GM13977 (cell line): ENCODE results near the gene HBD.

Source experiments
- DNase-seq: peaks from one replicate; pipeline ENCODE4 v3.0.0; 2012; ENCODE audit warnings: low spot score
- in situ Hi-C: fragments of 300-500 bp; cut with MboI; formaldehyde crosslinking; loops from one replicate; pipeline ENCODE4 v1.12.0; 2022; ENCODE audit warnings: low sequenced_read_pairs, low pct_unique_long_range_greater_than_20kb, mixed read lengths, inconsistent platforms; ENCODE audit not compliant: unreplicated experiment
- TF ChIP-seq, protein P1 (sequence below): IDR thresholded peaks from 2 replicates; pipeline ENCODE4 v1.5.1; 2012; ENCODE audit warnings: mild to moderate bottlenecking, control low read depth; ENCODE audit not compliant: insufficient read depth; ENCODE audit errors: extremely low read depth, missing control alignments

Gene HBD

DNA sequence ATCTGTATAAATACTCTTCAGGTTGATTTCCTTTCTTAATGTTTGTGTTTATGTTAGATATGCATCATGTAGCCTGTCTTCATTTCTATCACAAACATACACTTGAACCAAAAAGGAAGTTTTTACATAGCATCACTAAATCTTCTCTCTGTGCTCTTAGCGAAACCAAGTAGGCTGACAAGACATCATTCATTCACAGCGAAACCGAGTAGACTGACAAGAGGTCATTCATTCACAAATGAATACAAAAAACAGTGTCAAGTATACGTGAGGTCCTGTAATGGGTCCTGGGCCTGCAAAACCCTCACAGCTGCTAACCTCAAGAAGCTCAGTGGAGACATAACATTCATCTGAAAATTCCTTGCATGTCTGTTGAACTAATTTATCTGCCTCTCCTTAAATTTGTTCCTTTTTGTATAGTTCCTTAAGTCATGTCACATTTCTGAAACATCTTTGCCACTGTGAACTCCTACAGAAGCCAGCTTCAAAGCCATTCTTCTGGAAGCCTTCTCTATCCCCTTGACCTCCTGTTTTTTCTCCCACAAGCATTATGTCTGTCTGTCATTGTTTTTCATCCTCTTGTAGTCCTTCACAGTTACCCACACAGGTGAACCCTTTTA lies 45.3 kb upstream of the HBD start:
- TF ChIP-seq, protein P1, sequence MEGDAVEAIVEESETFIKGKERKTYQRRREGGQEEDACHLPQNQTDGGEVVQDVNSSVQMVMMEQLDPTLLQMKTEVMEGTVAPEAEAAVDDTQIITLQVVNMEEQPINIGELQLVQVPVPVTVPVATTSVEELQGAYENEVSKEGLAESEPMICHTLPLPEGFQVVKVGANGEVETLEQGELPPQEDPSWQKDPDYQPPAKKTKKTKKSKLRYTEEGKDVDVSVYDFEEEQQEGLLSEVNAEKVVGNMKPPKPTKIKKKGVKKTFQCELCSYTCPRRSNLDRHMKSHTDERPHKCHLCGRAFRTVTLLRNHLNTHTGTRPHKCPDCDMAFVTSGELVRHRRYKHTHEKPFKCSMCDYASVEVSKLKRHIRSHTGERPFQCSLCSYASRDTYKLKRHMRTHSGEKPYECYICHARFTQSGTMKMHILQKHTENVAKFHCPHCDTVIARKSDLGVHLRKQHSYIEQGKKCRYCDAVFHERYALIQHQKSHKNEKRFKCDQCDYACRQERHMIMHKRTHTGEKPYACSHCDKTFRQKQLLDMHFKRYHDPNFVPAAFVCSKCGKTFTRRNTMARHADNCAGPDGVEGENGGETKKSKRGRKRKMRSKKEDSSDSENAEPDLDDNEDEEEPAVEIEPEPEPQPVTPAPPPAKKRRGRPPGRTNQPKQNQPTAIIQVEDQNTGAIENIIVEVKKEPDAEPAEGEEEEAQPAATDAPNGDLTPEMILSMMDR = no peak
- in situ Hi-C loops = no loop called here
- no peak for DNase-seq

DNA sequence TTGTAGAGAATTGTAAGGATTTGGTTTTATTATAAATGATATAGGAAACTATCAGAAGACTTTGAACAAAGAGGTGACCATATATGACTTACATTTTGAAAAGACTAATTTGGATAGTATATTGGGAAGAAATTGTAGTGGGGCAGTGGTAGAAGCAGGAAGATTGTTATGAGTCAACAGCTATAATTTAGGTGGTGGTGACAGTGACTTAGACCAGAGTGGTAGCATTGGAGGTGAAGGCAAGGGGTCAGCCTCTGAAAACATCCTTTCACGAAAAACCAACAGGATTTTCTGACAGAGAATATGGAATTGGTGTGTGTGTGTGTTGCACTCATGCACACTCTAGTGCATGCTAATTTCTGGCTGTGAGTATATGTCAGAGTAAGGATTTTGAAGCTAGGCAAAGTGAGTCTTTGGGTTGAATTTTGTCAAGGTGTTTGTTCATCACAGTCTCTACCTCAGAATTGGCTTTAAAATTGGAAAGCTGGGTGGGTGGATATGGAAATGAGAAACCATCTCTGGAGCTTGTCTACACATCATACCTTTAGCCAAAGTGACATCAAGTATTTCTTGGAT lies 43.6 kb upstream of the HBD start:
- DNase-seq = no peak
- TF ChIP-seq, protein P1 = no peak
- in situ Hi-C loops = no loop called here

DNA sequence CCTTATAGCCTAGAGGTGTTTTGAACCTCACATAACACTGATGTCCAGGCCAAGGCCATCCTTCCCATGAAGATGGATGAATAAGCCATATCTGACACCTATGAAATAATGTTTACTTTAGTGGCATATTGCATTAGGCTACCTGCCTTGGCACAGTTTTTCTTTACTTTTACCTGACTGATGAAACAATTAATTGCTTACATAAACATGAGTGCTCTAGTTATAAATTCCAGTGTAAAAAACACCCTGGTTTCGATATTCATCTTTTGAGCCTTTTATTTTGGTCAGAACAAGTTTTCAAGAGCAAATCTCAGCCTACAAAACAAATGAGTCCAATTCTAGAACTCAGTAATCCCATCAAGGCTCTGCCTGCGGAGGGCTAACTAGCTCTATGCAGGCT lies 42.4 kb upstream of the HBD start:
- in situ Hi-C loops = no loop called here
- no peak for DNase-seq
- TF ChIP-seq, protein P1 = no peak

DNA sequence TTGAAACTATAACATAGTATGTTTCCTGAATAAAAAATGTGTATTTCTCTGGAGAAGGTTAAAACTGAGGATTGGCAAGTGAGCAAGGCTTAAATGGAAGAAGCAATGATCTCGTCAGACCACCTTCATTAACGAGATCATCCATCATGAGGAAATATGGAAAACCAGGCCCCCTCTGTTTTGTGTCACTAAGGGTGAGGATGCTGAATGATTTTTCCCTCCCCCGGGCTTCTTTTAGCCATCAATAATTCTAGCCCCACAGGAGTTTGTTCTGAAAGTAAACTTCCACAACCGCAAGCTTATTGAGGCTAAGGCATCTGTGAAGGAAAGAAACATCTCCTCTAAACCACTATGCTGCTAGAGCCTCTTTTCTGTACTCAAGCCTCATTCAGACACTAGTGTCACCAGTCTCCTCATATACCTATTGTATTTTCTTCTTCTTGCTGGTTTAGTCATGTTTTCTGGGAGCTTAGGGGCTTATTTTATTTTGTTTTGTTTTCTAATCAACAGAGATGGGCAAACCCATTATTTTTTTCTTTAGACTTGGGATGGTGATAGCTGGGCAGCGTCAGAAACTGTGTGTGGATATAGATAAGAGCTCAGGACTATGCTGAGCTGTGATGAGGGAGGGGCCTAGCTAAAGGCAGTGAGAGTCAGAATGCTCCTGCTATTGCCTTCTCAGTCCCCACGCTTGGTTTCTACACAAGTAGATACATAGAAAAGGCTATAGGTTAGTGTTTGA lies 41.3 kb upstream of the HBD start:
- in situ Hi-C loops = no loop called here
- TF ChIP-seq, protein P1 = no peak
- DNase-seq = no peak

DNA sequence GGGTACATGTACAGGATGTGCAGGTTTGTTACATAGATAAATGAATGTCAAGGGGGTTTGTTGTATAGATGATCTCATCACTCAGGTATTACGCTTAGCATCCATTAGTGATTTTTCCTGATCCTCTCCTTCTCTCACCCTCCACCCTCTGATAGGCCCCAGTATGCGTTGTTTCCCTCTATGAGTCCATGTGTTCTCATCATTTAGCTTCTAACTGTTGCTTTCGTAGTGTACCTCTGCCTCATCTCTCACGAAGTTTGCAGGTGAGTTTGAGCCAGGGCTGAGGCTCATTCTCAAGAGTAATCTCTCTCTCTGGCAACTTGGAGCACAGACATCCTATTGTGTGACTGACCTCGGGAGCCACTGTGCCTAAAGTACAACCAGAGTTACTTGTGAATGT lies 40.1 kb upstream of the HBD start:
- DNase-seq = no peak
- in situ Hi-C loops = no loop called here
- TF ChIP-seq, protein P1 = no peak

DNA sequence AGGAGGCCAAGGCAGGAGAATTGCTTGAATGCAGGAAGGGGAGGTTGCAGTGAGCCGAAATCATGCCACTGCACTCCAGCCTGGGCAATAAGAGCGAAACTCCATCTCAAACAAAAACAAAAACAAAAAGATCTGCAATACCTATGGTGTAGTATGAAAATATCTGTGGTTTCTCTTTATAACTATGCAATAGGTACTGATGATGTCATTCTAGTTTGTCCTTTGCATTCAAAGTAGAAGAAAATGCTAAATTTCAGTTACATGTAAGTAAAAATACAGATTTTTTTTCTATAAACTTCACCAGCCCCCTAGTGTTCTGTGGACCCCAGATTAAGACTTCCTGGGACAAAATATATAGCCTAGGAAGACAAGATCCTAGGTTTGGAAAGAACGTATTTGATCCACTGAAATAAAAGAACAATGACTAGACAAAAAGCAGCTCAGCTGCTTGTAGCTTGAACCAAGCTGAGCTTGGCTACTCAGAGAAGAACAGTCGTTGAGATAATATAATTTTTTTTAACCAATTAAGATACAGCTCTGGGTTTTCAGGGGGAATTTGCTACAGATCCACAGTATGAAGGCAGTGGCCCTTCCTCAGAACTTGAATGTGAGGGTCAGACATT lies 38.2 kb upstream of the HBD start:
- TF ChIP-seq, protein P1 = no peak
- in situ Hi-C loops = no loop called here

More for the DNA sequence above, 38.2 kb upstream of the HBD start:
- DNase-seq = no peak
